NCI-H1092 (cell line): ENCODE measurements around the gene KLK4.
"Not testable (repeated sequence)": the region's sequence is repeated elsewhere in the genome, so short reads cannot be mapped to it uniquely, and the experiment has no call there.

Source experiments
- DNase-seq: peaks from one replicate; lab custom pipeline; 2025; lab: John Stamatoyannopoulos, UW

The KLK4 gene

DNA sequence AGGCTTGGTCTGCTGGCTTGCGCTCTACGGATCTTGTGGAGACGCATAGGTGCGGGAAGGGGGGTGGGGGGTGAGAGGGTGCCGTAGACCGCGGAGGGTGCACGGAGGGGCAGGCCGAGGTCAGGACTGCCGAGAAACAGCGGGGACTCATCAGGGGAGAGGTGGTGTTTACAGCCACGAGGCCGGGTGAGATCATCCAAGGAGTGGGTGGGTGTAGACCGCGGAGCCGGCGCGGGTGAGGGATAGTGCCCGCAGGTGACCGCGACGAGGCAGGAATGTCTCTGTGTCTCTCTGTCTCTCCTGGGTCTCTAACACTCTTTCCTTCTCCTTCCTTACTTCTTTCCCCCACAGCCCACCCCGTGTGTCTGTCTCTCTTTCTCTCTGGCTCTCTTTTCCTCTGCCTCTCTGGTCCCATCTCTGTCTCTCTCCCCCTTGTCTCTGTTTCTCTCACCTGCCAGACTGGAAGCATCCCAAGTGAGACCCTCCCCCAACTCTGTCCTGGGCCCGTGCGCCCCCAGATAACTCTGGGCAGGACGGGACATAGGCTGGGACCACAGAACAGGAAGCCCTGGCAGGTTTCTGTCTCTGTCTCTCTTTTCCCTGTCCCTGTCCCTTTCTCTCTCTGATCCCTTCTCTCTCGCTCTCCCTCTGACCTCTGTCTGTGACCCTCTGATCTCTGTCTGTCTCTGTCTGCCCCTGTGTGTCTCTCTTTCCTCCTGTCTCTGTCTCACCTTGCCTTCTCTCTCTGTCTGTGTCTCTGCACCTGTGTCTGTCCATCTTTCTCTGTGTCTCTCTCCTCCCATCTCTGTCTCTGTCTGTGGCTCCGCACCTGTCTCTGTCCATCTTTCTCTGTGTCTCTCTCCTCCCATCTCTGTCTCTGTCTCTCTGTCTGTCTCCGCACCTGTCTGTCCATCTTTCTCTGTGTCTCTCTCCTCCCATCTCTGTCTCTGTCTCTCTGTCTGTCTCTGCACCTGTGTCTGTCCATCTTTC, 1.8 kb upstream of the KLK4 start:
- DNase-seq: no peak

DNA sequence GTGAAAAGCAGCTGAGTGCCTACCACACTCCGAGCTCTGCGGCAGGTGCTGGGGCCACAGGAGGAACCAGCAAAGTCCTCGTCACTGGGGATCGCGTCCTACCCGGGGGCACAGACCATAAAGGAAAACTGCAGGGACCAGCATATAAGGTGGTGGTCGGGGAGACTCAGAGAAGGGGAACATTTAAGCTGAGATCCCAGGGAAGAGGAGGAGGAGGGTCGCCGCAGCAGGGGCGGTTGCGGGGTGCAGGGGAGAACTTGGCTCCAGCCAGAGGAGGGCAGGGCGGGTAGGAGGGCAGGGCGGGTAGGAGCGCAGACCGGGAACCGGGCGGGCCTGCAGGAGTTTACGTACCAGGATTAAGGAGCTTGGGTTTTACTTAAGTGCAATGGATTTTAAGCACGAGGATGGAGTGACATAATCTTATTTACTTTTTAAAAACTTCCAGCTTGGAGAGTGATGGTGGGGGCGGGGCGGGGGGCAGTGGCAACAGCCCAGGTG, 956 bp upstream of the KLK4 start:
- DNase-seq: no peak

DNA sequence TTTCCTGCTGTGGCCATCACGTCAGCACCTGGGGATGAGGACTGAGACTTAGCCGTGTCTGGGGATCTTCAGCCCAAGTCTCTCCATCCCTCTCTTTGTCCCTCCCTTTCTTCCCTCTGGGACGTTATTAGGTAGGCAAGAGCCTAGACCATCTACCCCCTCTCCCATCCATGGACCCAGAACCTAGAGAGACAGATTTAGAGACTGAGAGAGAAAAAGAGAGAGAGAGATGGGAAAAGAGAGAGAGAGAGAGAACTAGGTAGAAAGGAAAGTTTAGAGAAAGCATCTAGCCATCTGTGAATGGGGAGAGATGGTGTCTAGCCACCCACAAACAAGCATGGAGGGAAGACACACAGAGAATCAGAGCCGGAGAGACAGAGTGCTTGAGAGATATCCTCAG, 473 bp downstream of the KLK4 start:
- no peak for DNase-seq

DNA sequence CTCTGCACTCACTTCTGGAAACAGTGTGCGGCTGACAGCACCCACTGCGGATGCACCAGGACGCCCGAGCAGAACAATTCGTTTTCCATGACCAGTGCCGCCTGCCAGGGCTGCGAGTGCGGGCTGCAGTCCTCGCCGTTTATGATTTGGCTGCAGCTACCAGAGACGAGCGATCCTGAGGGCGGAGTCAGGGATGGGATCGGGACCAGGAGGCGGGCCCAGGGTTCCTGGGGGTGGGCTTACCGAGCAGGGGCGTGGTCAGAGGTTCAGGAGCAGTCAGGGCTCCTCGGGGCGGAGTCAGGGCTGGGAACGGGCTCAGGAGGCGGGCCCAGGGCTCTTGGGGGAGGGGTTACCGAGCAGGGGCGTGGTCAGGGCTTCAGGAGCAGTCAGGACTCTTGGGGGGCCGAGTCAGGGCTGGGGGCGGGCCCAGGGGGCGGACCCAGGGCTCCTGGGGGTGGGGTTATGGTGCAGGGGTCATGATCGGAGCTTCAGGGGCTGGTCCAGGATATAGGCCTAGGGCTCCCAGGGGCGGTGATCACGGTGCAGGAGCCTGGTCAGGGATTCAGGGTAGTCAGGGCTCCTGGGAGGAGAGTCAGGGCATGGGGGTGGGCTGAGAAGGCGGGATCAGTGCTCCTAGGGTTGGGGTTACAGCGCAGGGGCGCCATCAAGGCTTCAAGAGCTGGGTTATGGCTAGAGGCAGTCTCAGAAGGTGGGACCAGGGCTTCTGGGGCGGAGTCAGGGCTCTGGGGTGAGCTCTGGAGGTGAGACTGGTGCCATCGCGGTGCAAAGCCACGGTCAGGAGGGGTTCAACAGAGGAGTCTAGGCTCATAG, 1.7 kb downstream of the KLK4 start:
- no peak for DNase-seq

DNA sequence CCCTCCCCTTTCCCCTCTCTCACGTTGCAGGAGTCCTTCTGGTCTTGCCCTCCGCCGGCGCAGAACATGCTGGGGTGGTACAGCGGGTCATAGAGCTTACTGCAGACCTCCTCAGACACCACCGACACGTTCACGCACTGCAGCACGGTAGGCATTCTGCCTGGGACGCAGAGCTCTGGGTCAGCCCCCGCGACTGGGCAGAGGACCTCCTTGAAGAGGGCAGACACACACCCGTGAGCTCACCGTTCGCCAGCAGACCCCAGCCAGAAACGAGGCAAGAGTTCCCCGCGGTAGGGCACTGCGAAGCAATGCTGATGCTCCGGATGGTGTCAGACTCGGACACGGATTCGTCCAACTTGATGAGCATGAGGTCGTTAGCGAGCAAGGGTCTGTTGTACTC, 2.9 kb downstream of the KLK4 start:
- DNase-seq: no peak

DNA sequence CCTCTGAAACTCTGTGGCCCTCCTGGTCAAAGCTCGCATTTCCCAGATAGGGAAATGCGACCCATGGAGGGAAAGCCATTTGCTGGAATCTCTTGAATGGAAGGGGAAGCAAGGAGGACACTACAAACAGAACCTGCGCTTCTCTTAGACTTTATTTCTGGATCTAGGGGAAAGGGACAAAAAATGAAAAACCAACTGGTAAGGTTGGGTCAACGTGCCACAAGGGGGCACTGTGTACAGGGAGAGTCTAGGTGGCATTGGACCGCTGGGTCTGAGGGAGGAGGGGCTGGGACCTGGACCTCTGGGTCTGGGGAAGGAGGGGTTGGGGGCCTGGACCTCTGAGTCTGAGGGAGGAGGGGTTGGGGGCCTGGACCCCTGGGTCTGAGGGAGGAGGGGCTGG, 5.0 kb downstream of the KLK4 start:
- no peak for DNase-seq

DNA sequence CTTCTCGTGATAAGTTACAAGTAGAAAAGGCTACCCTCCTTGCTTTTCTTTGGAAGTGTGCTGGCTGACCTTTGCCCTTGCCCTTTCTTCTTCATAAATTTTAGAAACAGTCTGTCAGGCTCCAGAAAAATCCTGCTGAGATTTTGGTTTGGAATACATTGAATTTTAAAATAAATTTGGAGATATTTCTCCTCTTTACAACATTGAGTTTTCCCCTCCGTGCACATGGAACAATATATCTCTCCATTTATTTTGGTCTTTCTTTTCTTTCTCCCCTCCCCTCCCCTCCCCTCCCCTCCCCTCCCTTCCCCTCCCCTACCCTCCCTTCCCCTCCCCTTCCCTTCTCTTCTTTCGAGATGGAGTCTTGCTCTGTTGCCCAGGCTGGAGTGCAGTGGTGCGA, 8.6 kb downstream of the KLK4 start:
- no peak for DNase-seq

DNA sequence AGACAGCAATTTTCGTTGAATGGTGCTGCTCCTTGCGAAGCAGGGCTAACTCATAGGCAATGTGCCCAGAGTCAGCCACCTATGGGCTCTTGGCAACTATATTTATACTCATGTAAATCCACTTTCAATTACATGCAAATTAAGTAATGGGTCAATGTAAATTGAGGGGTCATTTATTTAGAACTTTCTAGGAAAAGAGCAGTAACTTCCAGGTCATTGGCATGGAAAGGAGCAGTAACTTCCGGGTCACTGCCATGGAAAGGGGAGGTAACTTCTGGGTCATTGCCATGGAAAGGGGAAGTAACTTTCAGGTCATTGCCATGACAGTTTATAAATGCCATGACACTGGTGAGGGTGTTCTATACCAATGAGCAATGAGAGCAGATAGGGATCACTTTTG, 11.6 kb downstream of the KLK4 start:
- DNase-seq: no peak

DNA sequence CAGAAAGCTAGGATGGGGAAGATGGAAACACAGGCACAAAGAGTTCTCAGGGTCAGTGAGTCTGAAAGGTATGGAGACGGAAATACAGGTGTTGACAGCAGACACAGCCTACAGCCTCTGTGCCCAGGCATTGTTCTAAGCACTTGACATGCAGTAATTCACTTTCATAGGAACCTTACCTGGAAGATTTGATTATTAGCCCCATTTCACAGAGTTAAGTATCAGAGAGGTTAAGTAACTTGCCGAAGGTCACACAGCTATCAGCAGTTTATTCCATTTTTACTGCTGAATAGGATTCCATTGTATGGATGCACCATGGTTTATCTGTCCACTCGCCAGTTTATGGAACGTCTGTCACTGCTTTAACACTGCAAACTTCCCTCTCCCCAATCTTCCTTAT, 13.2 kb downstream of the KLK4 start:
- no peak for DNase-seq

DNA sequence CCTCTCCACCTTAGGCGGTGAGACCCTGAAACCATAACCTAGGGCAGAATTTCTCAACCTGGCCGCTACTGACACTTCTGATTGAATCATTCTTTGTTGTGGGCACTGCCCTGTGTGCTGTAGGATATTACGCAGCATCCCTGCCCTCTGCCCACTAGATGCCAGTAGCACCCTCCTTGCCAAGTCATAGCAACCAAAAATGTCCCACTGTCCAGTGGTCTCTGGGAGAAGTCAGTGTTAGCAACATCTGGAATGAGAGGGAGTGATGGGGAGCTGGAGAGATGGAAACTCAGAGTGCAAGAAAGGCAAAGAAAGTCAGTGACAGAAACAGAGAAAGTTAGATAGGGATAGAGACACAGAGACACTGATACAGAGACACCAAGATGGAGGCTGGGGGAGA, 13.6 kb downstream of the KLK4 start:
- DNase-seq: no peak

DNA sequence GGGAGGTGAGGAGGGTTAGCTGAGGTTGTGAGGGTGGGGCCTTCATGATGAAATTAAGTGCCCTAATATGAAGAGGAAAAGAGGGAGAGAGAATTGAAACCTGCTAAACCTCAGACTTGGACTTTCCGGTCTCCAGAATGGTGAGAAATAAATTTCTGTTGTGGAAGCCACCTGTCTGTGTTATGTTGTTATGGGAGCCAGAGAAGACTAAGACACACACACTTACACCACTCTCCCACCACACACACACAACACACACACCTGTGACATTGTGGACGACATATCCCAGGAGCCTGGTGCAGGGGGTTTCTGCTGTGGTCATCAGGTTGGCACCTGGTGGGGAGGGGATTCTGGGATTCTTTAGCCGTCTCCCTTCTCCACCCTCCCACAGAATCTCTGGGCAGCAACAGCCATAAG, 14.0 kb downstream of the KLK4 start:
- no peak for DNase-seq

DNA sequence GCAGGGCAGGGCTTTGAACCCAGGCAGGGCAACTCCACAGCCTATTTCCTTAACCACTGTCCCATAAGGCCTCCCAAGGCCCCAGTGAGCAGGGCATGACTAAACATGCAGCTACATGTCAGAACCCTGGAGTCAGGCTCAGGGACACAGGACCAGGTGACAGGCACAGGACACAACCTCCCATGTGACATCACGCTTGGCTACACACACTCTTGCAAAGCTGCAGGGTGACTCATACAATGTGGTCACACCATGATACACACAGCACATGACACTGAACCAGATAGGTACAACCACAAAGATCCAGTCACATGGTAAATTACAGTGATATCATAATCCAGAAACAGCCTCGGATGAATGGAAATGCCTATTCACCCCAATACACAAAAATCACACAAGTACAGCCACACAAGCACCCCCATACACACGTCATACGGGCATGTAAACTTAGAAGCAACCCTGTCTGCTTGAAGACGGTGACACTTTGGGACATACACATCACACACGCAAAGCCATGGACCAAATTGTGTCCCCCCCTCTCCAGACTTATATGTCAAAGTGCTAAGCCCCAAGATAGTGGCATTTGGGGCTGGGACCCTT, 14.5 kb downstream of the KLK4 start:
- DNase-seq: no peak

DNA sequence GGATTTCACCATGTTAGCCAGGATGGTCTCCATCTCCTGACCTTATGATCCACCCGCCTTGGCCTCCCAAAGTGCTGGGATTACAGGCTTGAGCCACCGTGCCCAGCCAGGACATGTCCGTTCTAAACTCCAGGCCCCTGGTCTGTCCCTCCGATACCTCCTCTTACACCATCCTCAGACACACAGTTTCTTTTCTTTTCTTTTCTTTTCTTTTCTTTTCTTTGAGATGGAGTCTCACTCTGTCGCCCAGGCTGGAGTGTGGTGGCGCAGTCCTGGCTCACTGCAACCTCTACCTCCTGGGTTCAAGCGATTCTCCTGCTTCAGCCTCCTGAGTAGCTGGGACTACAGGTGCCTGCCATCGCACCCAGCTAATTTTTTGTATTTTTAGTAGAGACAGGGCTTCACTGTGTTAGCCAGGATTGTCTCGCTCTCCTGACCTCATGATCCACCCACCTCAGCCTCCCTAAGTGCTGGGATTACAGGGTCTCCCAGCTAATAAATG, 15.1 kb downstream of the KLK4 start:
- not testable (repeated sequence) for DNase-seq

DNA sequence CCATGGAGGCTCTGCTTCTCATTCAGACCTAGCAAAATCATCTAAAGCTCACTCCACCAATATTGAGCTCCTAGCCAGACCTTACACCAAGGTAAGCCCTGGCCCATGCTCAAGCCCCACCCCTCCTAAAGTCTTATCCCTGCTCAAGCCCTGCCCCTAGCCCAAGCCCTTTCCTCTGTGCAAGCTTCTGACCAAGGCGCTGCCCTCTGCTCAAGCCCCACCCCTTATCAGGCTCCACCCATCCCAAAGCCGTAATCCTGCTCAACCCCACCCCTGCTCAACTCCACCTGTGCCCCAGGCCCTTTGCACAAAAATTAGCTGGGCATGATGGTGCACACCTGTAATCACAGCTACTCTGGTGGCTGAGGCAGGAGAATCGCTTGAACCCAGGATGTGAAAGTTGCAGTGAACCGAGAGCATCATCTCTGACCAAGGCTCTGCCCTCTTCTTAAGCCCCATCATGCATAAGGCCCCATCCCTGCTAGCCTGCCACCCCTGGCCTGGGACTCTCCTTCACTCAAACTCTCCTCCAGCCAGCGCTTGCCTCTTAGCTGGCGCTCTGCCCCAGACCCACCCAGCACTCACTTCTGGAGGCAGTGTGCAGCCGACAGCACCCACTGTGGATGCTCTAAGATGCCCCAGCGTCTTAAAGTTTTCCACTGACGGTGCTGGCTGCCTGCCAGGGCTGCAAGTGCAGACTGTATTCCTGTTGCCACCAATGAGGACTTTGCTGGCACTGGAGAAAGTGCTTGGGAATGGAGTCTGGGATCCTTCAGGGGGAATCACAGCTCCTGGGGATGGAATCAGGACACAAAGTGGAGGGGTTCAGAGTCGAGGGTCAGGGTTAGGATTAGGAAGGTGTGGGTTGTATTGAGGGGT, 16.5 kb downstream of the KLK4 start:
- no peak for DNase-seq

DNA sequence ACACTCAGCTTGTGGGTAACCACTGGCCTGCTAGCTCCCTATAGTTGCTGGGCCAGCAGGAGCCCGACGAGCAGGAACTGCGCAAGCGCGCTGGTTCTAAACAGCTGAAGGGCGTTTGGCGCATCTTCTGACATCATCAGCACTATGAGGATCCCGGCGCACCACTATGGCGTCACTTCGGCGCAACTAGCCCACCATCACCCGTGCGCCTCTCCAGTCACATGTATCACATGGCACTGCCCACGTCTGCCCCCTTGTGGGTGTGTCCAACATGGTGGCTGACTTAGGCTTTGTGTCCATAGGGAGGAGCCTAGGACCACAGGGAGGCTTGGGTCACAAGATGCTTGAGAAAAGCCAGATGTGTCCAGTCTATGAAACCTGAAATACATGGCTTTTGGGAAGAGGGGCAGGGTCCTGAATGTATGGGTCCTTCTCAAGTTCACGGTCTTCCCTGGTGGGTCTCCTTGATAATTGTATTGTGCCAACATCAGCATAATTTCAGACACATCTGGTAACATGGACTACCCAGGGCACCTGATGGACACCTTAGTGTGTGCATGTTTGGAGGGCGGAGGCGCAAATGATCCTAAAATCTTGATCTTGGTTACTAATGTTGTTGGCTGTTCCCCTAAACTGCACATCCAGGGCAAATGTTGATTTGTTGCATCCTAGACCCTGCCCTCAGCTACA, 18.0 kb downstream of the KLK4 start:
- no peak for DNase-seq

DNA sequence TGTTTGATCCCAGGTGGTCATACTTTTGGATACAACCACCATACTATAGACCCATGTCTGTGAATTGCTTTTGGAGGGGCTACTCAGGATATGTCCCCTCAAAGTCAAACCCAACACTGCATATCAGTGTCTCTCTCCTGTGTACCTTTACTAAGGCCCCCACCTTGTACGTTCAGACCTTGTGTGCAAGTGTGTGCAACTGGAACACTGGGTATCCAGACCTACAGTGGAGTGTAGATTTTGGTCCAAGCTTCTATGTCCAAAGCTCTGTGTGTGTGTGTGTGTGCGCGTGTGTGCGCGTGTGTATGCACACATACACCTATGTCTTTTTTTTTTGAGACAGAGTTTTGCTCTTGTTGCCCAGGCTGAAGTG, 20.0 kb downstream of the KLK4 start:
- no peak for DNase-seq

DNA sequence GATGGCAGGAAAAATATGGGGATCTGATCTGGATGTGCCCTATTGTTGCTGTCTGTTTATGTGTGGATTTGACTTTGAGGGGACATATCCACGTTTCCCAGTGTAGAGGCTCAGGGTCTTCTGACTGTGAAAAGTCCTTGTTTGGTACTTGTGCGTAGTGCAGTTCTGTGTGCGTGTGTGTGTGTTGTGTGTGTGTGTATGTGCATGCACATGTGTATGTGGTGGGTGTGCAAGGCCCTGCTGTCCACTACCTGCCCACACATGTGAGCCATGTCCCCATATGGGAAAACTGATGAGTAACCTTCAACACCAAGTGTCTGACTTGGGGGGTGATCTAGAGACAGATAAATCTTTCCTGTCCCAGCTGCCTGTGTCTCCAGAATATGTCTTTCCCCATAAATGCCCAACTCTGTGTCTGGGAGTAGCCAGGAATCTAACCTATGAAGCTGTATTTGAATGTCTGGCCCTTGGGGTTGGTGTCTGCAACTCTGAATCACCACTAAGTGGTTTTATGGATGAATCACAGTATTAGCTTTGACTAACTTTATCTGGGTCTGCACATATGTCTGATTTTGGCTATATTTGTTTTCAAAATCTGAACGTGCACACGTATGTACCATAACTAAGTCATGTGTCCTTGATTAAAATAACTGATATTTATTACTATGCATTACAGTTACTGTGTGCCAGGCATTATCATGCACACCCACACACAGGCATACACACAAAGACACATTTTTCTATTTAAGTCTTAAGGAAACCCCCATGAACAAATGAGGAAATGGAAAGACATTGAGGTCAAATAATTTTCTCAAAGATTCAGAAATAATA, 20.6 kb downstream of the KLK4 start:
- no peak for DNase-seq

DNA sequence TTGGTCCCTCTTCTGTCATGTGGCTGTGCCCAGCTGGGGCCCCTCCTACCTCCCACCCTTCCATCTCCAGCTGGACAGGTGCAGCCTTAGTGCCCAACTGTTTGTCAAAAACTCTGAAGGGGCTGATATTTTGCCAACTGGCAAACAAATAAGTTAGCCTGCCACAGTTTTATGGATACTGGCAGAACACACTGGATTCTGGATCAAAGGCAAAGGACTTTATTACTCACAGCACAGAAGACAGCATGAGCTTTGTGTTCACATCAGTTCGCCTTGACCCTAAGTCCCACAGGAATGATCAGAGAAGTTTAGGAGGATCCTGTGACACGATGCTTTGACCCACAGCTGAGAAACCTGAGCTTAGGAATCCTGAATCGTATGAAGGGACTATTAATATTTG, 21.6 kb downstream of the KLK4 start:
- DNase-seq: no peak

DNA sequence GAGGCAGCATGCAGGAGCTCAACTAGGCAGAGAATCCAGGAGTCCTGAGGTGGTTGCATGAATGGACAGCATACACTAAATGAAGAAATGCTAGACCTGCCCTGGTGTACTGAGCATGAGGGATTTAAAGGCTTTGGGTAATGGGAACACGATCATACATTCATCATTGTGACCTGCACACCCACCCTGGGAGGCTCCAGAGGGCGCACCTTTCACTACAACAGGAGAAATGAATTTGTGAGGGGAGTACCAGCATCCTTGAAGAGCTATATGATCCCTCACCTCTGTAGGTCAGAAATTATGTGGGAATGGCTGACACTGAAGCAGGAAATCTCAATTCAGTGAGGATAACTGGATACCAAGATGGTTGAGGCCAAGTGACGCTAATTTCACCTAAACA, 29.0 kb downstream of the KLK4 start:
- DNase-seq: no peak

DNA sequence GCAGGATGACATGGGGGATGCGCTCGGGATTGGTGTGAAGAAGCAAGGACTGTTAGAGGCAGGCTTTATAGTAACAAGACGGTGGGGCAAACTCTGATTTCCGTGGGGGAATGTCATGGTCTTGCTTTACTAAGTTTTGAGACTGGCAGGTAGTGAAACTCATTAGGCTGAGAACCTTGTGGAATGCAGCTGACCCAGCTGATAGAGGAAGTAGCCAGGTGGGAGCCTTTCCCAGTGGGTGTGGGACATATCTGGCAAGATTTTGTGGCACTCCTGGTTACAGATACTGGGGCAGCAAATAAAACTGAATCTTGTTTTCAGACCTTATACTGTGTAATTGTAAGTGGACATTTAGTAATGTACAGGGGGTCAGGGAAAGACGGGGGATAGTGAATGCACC, 31.0 kb downstream of the KLK4 start:
- no peak for DNase-seq
